Measurements from ENCODE around the gene CD276. TPM values are rescaled to one million over a fixed set of nuclear protein-coding genes. Genes with fewer than 3 reads are reported as not detected.

Gene CD276
- total RNA-seq, 4 donors from 2014 or later, result 42.6 to 93.3 (median 70.9) TPM

- no peaks in the 10 kb centered on the region for H3K27me3 ChIP-seq
- DNase-seq (ENCODE audit: low spot score in 2 of 2), result no peak
- 91 to 96% methylated on average over 24 to 25 of the region's 25 CpGs for WGBS, 2 donors
- no peaks in the 10 kb centered on the region for H3K36me3 ChIP-seq
- peaks cover 0 to 21% (median 2%) of the 10 kb centered on the region in 4 donors for H3K4me1 ChIP-seq
- no peak for TF ChIP-seq EP300 (IDR thresholded peaks at IDR 0.05)
- TF ChIP-seq POLR2A (IDR thresholded peaks at IDR 0.05), result no peak
- no peak for TF ChIP-seq CTCF (IDR thresholded peaks at IDR 0.05)
- H3K27ac ChIP-seq, result no peak overlapping the region
- no peak overlapping the region for H3K4me3 ChIP-seq
- no peaks in the 10 kb centered on the region for H3K9me3 ChIP-seq
These were observed 56.2 kb downstream of the CD276 start for GRCh38 chr15:73740152-73741048.

GRCh38 chr15:73741321-73741836 is 57.2 kb downstream of the CD276 start:
- WGBS, 2 donors, result 31 to 43% methylated on average over 3 of the region's 3 CpGs

GRCh38 chr15:73744293-73744692 is 60.1 kb downstream of the CD276 start:
- no peak overlapping the region for H3K27ac ChIP-seq
- no peak overlapping the region for H3K4me3 ChIP-seq
- H3K9me3 ChIP-seq, result no peaks in the 10 kb centered on the region
- 64 to 93% methylated on average over 1 of the region's 1 CpG for WGBS, 2 donors
- no peaks in the 10 kb centered on the region for H3K36me3 ChIP-seq
- peaks cover 0 to 29% (median 2%) of the 10 kb centered on the region in 4 donors for H3K4me1 ChIP-seq
- H3K27me3 ChIP-seq, result no peaks in the 10 kb centered on the region
- no peak for TF ChIP-seq POLR2A (IDR thresholded peaks at IDR 0.05)
- no peak for TF ChIP-seq EP300 (IDR thresholded peaks at IDR 0.05)
- TF ChIP-seq CTCF (IDR thresholded peaks at IDR 0.05), result no peak
- no peak for DNase-seq (ENCODE audit: low spot score in 2 of 2)

More at GRCh38 chr15:73741321-73741836, 57.2 kb downstream of the CD276 start:
- no peaks in the 10 kb centered on the region for H3K9me3 ChIP-seq
- H3K27me3 ChIP-seq, result no peaks in the 10 kb centered on the region
- no peak overlapping the region for H3K27ac ChIP-seq
- TF ChIP-seq CTCF (IDR thresholded peaks at IDR 0.05) (no peak), EP300 (IDR thresholded peaks at IDR 0.05) (no peak), POLR2A (IDR thresholded peaks at IDR 0.05) (no peak)
- no peak overlapping the region for H3K4me3 ChIP-seq
- DNase-seq (ENCODE audit: low spot score in 2 of 2), result no peak
- H3K4me1 ChIP-seq, result peaks cover 0 to 21% (median 2%) of the 10 kb centered on the region in 4 donors
- no peaks in the 10 kb centered on the region for H3K36me3 ChIP-seq

GRCh38 chr15:73745073-73745472 is 60.9 kb downstream of the CD276 start:
- 72 to 80% methylated on average over 7 of the region's 7 CpGs for WGBS, 2 donors
- Histone ChIP-seq H3K36me3 (no peaks in the 10 kb centered on the region), H3K4me3 (no peak overlapping the region), H3K27ac (no peak overlapping the region), H3K4me1 (peaks cover 0 to 29% (median 2%) of the 10 kb centered on the region in 4 donors), H3K27me3 (no peaks in the 10 kb centered on the region), H3K9me3 (no peaks in the 10 kb centered on the region)
- DNase-seq (ENCODE audit: low spot score in 2 of 2), result no peak
- TF ChIP-seq POLR2A (IDR thresholded peaks at IDR 0.05) (no peak), EP300 (IDR thresholded peaks at IDR 0.05) (no peak), CTCF (IDR thresholded peaks at IDR 0.05) (no peak)

DNA sequence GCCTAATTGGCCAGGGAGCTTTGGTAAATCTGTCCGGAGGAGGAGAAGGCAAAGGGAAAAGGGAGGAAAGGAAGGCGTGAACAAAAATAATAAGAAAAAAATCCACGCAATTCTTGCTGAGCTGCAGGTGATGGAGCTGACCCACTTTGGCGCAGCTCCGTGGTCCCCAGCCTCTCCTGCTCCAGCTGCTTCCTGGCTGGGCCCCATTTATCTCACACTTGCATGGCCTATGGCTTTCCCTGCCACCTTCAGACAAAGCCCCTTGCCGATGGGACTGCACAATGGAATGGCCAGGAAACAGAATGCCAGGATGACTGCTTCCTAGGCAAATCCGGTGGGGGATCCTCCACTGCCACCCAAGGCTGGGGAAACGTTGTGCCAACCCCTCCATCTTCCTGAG is 62.1 kb downstream of the CD276 start:
- H3K27me3 ChIP-seq, result peaks cover 0 to 8% of the 10 kb centered on the region in 2 donors
- TF ChIP-seq POLR2A (IDR thresholded peaks at IDR 0.05) (no peak), CTCF (IDR thresholded peaks at IDR 0.05) (no peak), EP300 (IDR thresholded peaks at IDR 0.05) (no peak)
- no peak for DNase-seq (ENCODE audit: low spot score in 2 of 2)
- H3K4me3 ChIP-seq, result no peak overlapping the region
- H3K4me1 ChIP-seq, result peaks cover 0 to 27% (median 2%) of the 10 kb centered on the region in 4 donors
- WGBS, 2 donors, result 52 to 57% methylated on average over 7 to 8 of the region's 8 CpGs
- H3K27ac ChIP-seq, result no peak overlapping the region
- no peaks in the 10 kb centered on the region for H3K9me3 ChIP-seq
- H3K36me3 ChIP-seq, result no peaks in the 10 kb centered on the region
